HepG2 (cell line): ENCODE results near the gene RNF40. TPM values are rescaled to one million over a fixed set of nuclear protein-coding genes. Genes with fewer than 3 reads are reported as not detected.

Experiments
- CEBPG ChIP-seq: IDR thresholded peaks from 2 replicates; pipeline ENCODE4 v1.6.1; 2016
- DNMT1 ChIP-seq: sonication (generic); formaldehyde crosslinking; IDR thresholded peaks from 2 replicates; pipeline ENCODE4 v1.5.1; 2020; ENCODE audit warnings: mild to moderate bottlenecking, missing genetic modification reagents
- KAT8 ChIP-seq: IDR thresholded peaks from 2 replicates; pipeline ENCODE4 v1.6.1; 2016; ENCODE audit warnings: missing genetic modification reagents, missing compliant biosample characterization
- MAFF ChIP-seq: IDR thresholded peaks from 2 replicates; pipeline ENCODE4 v1.6.1; 2011; ENCODE audit warnings: low read depth, low read length, improper control_type of control experiment
- MTA1 ChIP-seq: sonication (generic); formaldehyde crosslinking; IDR thresholded peaks from 2 replicates; pipeline ENCODE4 v1.4.0; 2020; ENCODE audit warnings: missing genetic modification reagents, mild to moderate bottlenecking, borderline replicate concordance
- PATZ1 ChIP-seq: sonication (generic); formaldehyde crosslinking; IDR thresholded peaks from 2 replicates; pipeline ENCODE4 v1.4.0; 2020; ENCODE audit warnings: missing genetic modification reagents
- PHF5A ChIP-seq: IDR thresholded peaks from one replicate; pipeline ENCODE4 v1.6.1; 2018; ENCODE audit warnings: low read depth, missing genetic modification reagents; ENCODE audit not compliant: unreplicated experiment
- TCF7 ChIP-seq: sonication (generic); IDR thresholded peaks from 2 replicates; pipeline ENCODE4 v1.6.1; 2016; ENCODE audit warnings: antibody characterized with exemption, low read depth
- ZBTB39 ChIP-seq: sonication (generic); formaldehyde crosslinking; IDR thresholded peaks from 2 replicates; pipeline ENCODE4 v1.5.0; 2020; ENCODE audit warnings: missing genetic modification reagents
- ZNF205 ChIP-seq: IDR thresholded peaks from 2 replicates; pipeline ENCODE4 v1.6.1; 2018; ENCODE audit warnings: missing biosample characterization, missing genetic modification reagents
- ZNF556 ChIP-seq: sonication (generic); formaldehyde crosslinking; IDR thresholded peaks from 2 replicates; pipeline ENCODE4 v1.4.0; 2020; ENCODE audit warnings: mild to moderate bottlenecking, missing genetic modification reagents, borderline replicate concordance
- polyA plus RNA-seq, 8 experiments: library from polyadenylated mRNA; depleted of rRNA in 3 of 8; stranded (reverse) in 7 of 8; unstranded in 1 of 8; fragments of >200 nt; fragmentation: Illumina TruSeq in 4 of 8; extraction: Trizol in 4 of 8; gene quantifications; 2 replicates each; pipeline versions ENCODE4 v1.2.1 to v1.2.3, GENCODE V29; 2011 to 2016; ENCODE audit warnings: low read depth in 4 of 8, missing spikeins in 1 of 8, mixed read lengths in 1 of 8; ENCODE audit not compliant: insufficient read depth in 1 of 8
- total RNA-seq, 5 experiments: library from RNA; depleted of rRNA; stranded (reverse); fragments of >200 nt; fragmentation: Illumina TruSeq; extraction: Trizol; gene quantifications; 2 replicates each; pipeline ENCODE4 v1.2.3, GENCODE V29; 2016; ENCODE audit warnings: low read depth in 1 of 5
- TF ChIP-seq, protein P1 (sequence below): sonication (generic); formaldehyde crosslinking; IDR thresholded peaks from 2 replicates; pipeline ENCODE4 v1.5.1; 2020; ENCODE audit warnings: mild to moderate bottlenecking, missing genetic modification reagents, moderate library complexity

RNF40 gene
- total and polyA plus RNA-seq, 2 of the 13 experiments (the other 11 are each of a cell fraction or from before 2014, with no cell fraction given): 84.0 to 85.6 TPM

- TF ChIP-seq ZBTB39 (CRISPR knock-in tag) (no peak), DNMT1 (CRISPR knock-in tag) (no peak), MAFF (no peak), KAT8 (CRISPR knock-in tag) (peak; percentile 13; the same call in 1 of the 2 replicates), PATZ1 (CRISPR knock-in tag) (peak; percentile 50; the same call in 1 of the 2 replicates), ZNF556 (CRISPR knock-in tag) (0 out of 2 replicates have a peak, but pooled peaks have one; percentile 50), ZNF205 (no peak), TCF7 (no peak), MTA1 (CRISPR knock-in tag) (no peak; the same call in 1 of the 2 replicates), PHF5A (CRISPR knock-in tag) (no peak), CEBPG (CRISPR knock-in tag) (no peak)
- TF ChIP-seq, protein P1, sequence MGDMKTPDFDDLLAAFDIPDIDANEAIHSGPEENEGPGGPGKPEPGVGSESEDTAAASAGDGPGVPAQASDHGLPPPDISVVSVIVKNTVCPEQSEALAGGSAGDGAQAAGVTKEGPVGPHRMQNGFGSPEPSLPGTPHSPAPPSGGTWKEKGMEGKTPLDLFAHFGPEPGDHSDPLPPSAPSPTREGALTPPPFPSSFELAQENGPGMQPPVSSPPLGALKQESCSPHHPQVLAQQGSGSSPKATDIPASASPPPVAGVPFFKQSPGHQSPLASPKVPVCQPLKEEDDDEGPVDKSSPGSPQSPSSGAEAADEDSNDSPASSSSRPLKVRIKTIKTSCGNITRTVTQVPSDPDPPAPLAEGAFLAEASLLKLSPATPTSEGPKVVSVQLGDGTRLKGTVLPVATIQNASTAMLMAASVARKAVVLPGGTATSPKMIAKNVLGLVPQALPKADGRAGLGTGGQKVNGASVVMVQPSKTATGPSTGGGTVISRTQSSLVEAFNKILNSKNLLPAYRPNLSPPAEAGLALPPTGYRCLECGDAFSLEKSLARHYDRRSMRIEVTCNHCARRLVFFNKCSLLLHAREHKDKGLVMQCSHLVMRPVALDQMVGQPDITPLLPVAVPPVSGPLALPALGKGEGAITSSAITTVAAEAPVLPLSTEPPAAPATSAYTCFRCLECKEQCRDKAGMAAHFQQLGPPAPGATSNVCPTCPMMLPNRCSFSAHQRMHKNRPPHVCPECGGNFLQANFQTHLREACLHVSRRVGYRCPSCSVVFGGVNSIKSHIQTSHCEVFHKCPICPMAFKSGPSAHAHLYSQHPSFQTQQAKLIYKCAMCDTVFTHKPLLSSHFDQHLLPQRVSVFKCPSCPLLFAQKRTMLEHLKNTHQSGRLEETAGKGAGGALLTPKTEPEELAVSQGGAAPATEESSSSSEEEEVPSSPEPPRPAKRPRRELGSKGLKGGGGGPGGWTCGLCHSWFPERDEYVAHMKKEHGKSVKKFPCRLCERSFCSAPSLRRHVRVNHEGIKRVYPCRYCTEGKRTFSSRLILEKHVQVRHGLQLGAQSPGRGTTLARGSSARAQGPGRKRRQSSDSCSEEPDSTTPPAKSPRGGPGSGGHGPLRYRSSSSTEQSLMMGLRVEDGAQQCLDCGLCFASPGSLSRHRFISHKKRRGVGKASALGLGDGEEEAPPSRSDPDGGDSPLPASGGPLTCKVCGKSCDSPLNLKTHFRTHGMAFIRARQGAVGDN (CRISPR knock-in tag): peak; percentile 61
Measured at GRCh38 chr16:30786115-30786935, 24.2 kb downstream of the RNF40 start (continued).
